HEK293T (cell line): ENCODE data around the gene SPDYC.
"Not testable (repeated sequence)": the region's sequence is repeated elsewhere in the genome, so short reads cannot be mapped to it uniquely, and the experiment has no call there.

ENCODE experiments used
- ARNT ChIP-seq: fragments of 450-650 bp; IDR thresholded peaks from 2 replicates; pipeline ENCODE4 v1.6.1; 2017; ENCODE audit warnings: mild to moderate bottlenecking
- CTBP1 ChIP-seq: fragments of 450-650 bp; IDR thresholded peaks from 2 replicates; pipeline ENCODE4 v1.6.1; 2016; ENCODE audit warnings: borderline replicate concordance
- HDGF ChIP-seq: fragments of 450-650 bp; IDR thresholded peaks from 2 replicates; pipeline ENCODE4 v1.6.1; 2017; ENCODE audit warnings: antibody characterized with exemption, borderline replicate concordance
- LEF1 ChIP-seq: fragments of 450-650 bp; IDR thresholded peaks from 2 replicates; pipeline ENCODE4 v1.6.1; 2017; ENCODE audit warnings: mild to moderate bottlenecking, borderline replicate concordance
- PKNOX1 ChIP-seq: fragments of 450-650 bp; IDR thresholded peaks from 2 replicates; pipeline ENCODE4 v1.6.1; 2016
- SP1 ChIP-seq: fragments of 450-650 bp; IDR thresholded peaks from 2 replicates; pipeline ENCODE4 v1.6.1; 2017
- SUZ12 ChIP-seq: fragments of 450-650 bp; IDR thresholded peaks from 2 replicates; pipeline ENCODE4 v1.6.1; 2016; ENCODE audit warnings: mild to moderate bottlenecking
- TARDBP ChIP-seq: fragments of 450-650 bp; IDR thresholded peaks from 2 replicates; pipeline ENCODE4 v1.6.1; 2016
- ZNF384 ChIP-seq: fragments of 450-650 bp; IDR thresholded peaks from 2 replicates; pipeline ENCODE4 v1.6.1; 2016

GRCh38 chr11:65174571-65175010, 4.6 kb downstream of the SPDYC start:
- not testable (repeated sequence) for TF ChIP-seq SUZ12, LEF1, ARNT, SP1, HDGF, PKNOX1, ZNF384, TARDBP, CTBP1
